Heart right ventricle (tissue), 16 donors: ENCODE results near the gene TGFB3. TPM values are rescaled to one million over a fixed set of nuclear protein-coding genes. Genes with fewer than 3 reads are reported as not detected.

ENCODE experiments used
- ATAC-seq, 8 donors: fragments of 200-7000 bp; cut with Tn5 transposase; one replicate each; pipeline ENCODE4 v1.9.1; 2020; ENCODE audit warnings: mild to moderate bottlenecking in 8 of 8, moderate library complexity in 8 of 8, moderate number of reproducible peaks in 1 of 8
- DNase-seq, 2 donors: peaks; one replicate each; pipeline ENCODE4 v3.0.0-alpha.2; 2020
- H3K27ac ChIP-seq, 10 donors: fragments of 200-600 bp; sonication (generic) in 2 of 10; one replicate each; pipeline versions ENCODE4 v1.5.0 to v1.8.0; 2020 to 2022; ENCODE audit warnings: mild to moderate bottlenecking in 3 of 10
- H3K27me3 ChIP-seq, 7 donors: fragments of 200-600 bp; one replicate each; pipeline ENCODE4 v1.8.0; 2021 to 2022; ENCODE audit warnings: mild to moderate bottlenecking in 2 of 7
- H3K36me3 ChIP-seq, 9 donors: fragments of 200-600 bp; sonication (generic) in 1 of 9; one replicate each; pipeline versions ENCODE4 v1.5.0 to v1.8.0; 2020 to 2022; ENCODE audit warnings: mild to moderate bottlenecking in 2 of 9
- H3K4me1 ChIP-seq, 9 donors: fragments of 200-600 bp; sonication (generic) in 1 of 9; one replicate each; pipeline versions ENCODE4 v1.5.0 to v1.8.0; 2020 to 2022; ENCODE audit warnings: mild to moderate bottlenecking in 4 of 9
- H3K4me3 ChIP-seq, 10 donors: fragments of 200-600 bp; sonication (generic) in 2 of 10; one replicate each; pipeline versions ENCODE4 v1.5.0 to v1.8.0; 2020 to 2022; ENCODE audit warnings: mild to moderate bottlenecking in 7 of 10, moderate library complexity in 2 of 10
- H3K9me3 ChIP-seq, 11 donors: fragments of 200-600 bp in 10 of 11; sonication (generic) in 2 of 11; one replicate each; pipeline versions ENCODE4 v1.5.0 to v1.8.0; 2013 to 2022; ENCODE audit warnings: mild to moderate bottlenecking in 2 of 11, control low read depth in 1 of 11, moderate library complexity in 1 of 11
- WGBS, 2 donors: extraction: QIAGEN DNeasy Blood & Tissue Kit; methylation state at CpG; one replicate each; pipeline ENCODE4 v1.1.7; 2013; ENCODE audit warnings: inconsistent platforms in 1 of 2; 5-methylcytosine and 5-hydroxymethylcytosine counted together
- intact Hi-C, 10 donors: fragments of 100-400 bp; cut with DNase I; formaldehyde crosslinking; loops; one replicate each; pipeline versions ENCODE4 v1.11.1 to v1.14.2; 2022
- polyA plus RNA-seq, 2 donors: library from polyadenylated mRNA; stranded (reverse); fragments of 200-250 nt; gene quantifications; one replicate each; pipeline ENCODE4 v1.2.3, GENCODE V29; 2013
- total RNA-seq, 10 donors: library from RNA; stranded (reverse); fragmentation: NEBNext Ultra II Directional in 3 of 10; extraction: Animal tissue kit (Norgen Biotek cat#: 25700) in 3 of 10; gene quantifications; one replicate each; pipeline versions ENCODE4 v1.2.1 to v1.2.4, GENCODE V29; 2021 to 2023
- TF ChIP-seq, protein P1 (sequence below), 9 donors: fragments of 200-600 bp; sonication (generic) in 2 of 9; IDR thresholded peaks; one replicate each; pipeline versions ENCODE4 v1.5.0 to v1.8.0; 2021 to 2022; ENCODE audit warnings: antibody characterized with exemption in 9 of 9, mild to moderate bottlenecking in 5 of 9, moderate library complexity in 1 of 9
- donor health status: Arrhythmogenic right ventricular cardiomyopathy.
- donor health status: ischemic (EF 13 %, LVEDD 7.1; RV severe dilation, severe dysfunction).
- donor health status: healthy with polysubstance abuse.
- donor health status: DM: no; HTN: yes; CAD: no.
- donor health status: DM: no; HTN: no; CAD: no.
- donor health status: ischemic (EF 25% LVEDD 6.9; RV normal size, moderate dysfunction).
- donor health status: ischemic (EF 25% LVEDD 5.7; RV mildly dilated, moderate dysfunction).
- donor health status: healthy.
- donor health status: DM: yes; HTN: yes; CAD: no.
- donor health status: Ischemic cardiomyopathy.
- donor health status: ischemic (EF 35%, LVEDD 5.7; RV mildly dilated, moderate dysfunction).
- donor health status: nonischemic (EF 11% LVEDD 7.7; RV severe dilation, severe dysfunction).
- donor health status: DM: yes; HTN: yes; CAD: no.
- donor health status: PGD.
- donor health status: ischemic (EF 29% LVEDD 5.4; RV normal size, mild dysfunction).
- donor health status: nonischemic (EF 23%, LVEDD 6.1; RV moderate dilation, normal function).

Gene TGFB3
- total and polyA plus RNA-seq, 12 donors = 9.9 to 37.8 (median 22.6) TPM

DNA sequence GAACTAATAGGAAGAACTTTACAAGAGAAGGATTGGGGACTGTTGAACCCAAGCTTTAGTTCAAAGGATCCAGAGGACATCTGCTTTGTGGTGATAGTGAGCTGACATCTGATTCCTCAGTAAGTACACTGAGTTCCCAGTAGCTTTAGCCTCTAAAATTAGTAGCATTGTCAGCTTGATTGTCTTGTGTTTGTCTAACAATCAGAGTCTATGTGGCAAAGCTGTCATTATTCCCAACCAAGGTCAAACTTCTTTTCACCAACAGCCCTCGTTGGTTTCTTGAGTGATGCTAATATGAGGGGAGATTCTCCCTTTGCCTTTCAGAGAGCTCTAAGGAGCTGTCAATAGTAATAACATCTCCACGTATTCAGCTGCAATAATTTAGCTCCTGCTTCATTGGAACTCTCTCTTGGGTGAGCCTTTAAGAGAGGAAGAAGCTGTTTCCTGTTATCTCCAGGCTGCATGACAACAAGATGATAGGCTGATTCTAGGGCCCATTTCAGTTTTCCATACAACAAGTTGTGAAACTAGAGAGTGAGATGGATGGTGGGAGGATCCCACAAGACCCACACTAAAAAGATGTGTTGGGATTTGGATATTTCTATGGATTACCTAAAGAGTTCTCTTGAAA, 46.7 kb downstream of the TGFB3 start:
- Histone ChIP-seq H3K9me3 (no peaks in the 10 kb centered on the region), H3K27me3 (no peaks in the 10 kb centered on the region), H3K36me3 (no peaks in the 10 kb centered on the region), H3K4me1 (peaks cover 0 to 14% (median 7%) of the 10 kb centered on the region in 9 donors), H3K27ac (peak overlapping the region in 3 of 10 donors; percentile 18 to 42 (median 34)), H3K4me3 (no peak overlapping the region)
- 45 to 49% methylated on average over 2 of the region's 2 CpGs for WGBS, 2 donors
- no peak for DNase-seq
- intact Hi-C loops = no loop called here
- TF ChIP-seq, protein P1, sequence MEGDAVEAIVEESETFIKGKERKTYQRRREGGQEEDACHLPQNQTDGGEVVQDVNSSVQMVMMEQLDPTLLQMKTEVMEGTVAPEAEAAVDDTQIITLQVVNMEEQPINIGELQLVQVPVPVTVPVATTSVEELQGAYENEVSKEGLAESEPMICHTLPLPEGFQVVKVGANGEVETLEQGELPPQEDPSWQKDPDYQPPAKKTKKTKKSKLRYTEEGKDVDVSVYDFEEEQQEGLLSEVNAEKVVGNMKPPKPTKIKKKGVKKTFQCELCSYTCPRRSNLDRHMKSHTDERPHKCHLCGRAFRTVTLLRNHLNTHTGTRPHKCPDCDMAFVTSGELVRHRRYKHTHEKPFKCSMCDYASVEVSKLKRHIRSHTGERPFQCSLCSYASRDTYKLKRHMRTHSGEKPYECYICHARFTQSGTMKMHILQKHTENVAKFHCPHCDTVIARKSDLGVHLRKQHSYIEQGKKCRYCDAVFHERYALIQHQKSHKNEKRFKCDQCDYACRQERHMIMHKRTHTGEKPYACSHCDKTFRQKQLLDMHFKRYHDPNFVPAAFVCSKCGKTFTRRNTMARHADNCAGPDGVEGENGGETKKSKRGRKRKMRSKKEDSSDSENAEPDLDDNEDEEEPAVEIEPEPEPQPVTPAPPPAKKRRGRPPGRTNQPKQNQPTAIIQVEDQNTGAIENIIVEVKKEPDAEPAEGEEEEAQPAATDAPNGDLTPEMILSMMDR (IDR thresholded peaks at IDR 0.05) = no peak
- ATAC-seq = peak in 2 of 8 donors; percentile 59 to 67

DNA sequence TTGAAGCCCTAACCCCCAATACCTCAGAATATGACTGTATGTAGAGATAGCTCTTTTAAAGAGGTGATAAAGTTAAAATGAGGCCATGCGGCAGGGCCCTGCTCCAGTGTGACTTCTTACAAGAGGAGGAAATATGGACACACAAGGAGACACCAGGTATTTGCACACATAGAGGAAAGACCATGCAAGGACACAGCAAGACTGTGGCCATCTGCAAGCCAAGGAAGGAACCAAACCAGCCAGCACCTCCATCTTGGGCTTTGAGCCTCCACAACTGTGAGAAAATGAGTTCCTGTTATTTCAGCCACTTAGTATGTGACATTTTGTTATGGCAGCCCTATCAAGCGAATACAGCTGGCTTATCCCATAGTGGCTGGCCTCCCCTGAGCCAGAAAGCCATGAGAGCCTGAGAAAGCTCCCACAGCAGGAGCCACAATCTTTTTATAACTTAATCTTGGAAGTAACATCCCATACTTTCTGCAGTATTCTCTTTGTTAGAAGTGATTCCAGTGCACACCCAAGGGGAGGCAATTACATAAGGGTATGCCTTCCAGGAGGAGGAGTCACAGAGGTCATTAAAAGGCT, 48.0 kb downstream of the TGFB3 start:
- Histone ChIP-seq H3K27ac (no peak overlapping the region), H3K9me3 (no peaks in the 10 kb centered on the region), H3K4me1 (peaks cover 0 to 14% (median 8%) of the 10 kb centered on the region in 9 donors), H3K27me3 (no peaks in the 10 kb centered on the region), H3K4me3 (no peak overlapping the region), H3K36me3 (no peaks in the 10 kb centered on the region)
- ATAC-seq (no peak), DNase-seq (no peak)
- 49 to 68% methylated on average over 2 of the region's 2 CpGs for WGBS, 2 donors
- intact Hi-C loops = no loop called here
- TF ChIP-seq, protein P1 (IDR thresholded peaks at IDR 0.05) = no peak

DNA sequence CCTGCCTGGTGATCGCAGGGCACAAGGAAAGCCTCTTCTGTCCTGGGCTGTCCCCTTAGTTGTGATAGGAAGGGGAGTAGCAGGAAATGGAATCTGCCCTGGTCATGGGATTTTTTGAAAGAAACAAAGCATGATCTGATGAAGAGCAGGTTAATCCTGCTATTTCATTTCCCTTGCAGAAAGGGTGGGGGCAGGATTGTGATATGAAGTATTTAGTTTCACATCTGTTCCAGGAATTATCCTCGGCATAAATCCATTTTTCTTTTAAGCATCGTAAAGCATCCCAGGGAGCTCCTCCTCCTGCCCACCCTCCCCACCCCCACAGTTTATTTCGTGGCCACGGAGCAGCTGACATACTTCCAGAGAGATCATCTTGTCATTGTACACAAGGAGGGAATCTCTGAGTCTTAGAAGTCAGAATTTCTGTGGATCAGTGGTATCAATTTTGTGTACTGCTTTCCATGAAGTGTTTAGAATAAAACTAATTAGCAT, 53.1 kb downstream of the TGFB3 start:
- TF ChIP-seq, protein P1 (IDR thresholded peaks at IDR 0.05) = no peak
- peak overlapping the region in 1 of 10 donors; percentile 47 for H3K27ac ChIP-seq

DNA sequence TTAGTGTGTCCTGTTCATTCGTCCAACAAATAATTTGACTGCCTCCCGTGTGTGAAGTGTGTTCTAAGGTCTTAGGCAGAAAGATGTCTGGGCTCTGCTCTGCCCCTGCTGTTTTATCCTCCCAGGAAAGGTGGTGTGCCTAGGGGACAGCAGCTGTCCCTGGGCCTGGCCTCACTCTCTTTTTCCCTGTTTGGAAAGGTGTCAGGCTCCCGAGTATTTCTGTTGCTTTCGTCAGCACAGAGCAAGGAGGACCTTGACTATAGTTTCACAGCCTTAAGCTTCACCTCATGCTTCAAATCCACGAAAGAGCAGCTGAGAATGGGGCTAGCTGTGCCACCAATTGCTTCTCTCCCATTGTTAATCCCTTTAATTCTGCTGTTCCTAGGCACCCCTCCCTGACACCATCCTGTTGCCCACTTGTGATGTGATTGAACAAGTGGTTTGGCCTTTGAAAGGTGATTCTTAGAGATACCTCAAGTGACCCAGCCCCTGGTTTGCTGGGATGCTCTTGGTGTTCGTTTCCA, 54.2 kb downstream of the TGFB3 start:
- peaks cover 0 to 9% (median 0%) of the 10 kb centered on the region in 9 donors for H3K4me1 ChIP-seq
- H3K4me3 ChIP-seq = no peak overlapping the region
- H3K36me3 ChIP-seq = no peaks in the 10 kb centered on the region
- TF ChIP-seq, protein P1 (IDR thresholded peaks at IDR 0.05) = no peak
- 76 to 82% methylated on average over 6 of the region's 6 CpGs for WGBS, 2 donors
- H3K27me3 ChIP-seq = no peaks in the 10 kb centered on the region
- intact Hi-C loops = no loop called here
- H3K27ac ChIP-seq = no peak overlapping the region
- ATAC-seq (no peak), DNase-seq (no peak)
- H3K9me3 ChIP-seq = no peaks in the 10 kb centered on the region

More for the DNA sequence above, 53.1 kb downstream of the TGFB3 start:
- H3K9me3 ChIP-seq = no peaks in the 10 kb centered on the region
- intact Hi-C loops = no loop called here
- peaks cover 0 to 9% (median 0%) of the 10 kb centered on the region in 9 donors for H3K4me1 ChIP-seq
- peak overlapping the region in 4 of 10 donors; percentile 7 to 30 (median 22) for H3K4me3 ChIP-seq
- H3K27me3 ChIP-seq = no peaks in the 10 kb centered on the region
- H3K36me3 ChIP-seq = no peaks in the 10 kb centered on the region
- no peak for DNase-seq
- WGBS, 2 donors = 33 to 49% methylated on average over 5 of the region's 5 CpGs
- peak in 2 of 8 donors; percentile 35 to 42 for ATAC-seq
